HCEC 1CT (cell line): ENCODE measurements around the gene ACER2.
A peak's percentile ranks its signal among the peaks of the same experiment; 100 is the strongest.
"Not testable (repeated sequence)": the region's sequence is repeated elsewhere in the genome, so short reads cannot be mapped to it uniquely, and the experiment has no call there.

Experiments used
- DNase-seq: peaks from one replicate; pipeline ENCODE4 v3.0.0-alpha.2; 2017

The ACER2 gene

GRCh38 chr9:19408693-19409400 lies at the start of gene ACER2:
Gene ACER2, plus strand, starts transcription at chr9:19409009. Its CDS starts 76 bp downstream, at chr9:19409085.
- DNase-seq: peak; percentile 78

- no peak for DNase-seq
These were observed 39.7 kb upstream of the ACER2 start for GRCh38 chr9:19369107-19369506.

- no peak for DNase-seq
These were observed 36.9 kb upstream of the ACER2 start for GRCh38 chr9:19371942-19372341.

- DNase-seq: no peak
These were observed 36.2 kb upstream of the ACER2 start for GRCh38 chr9:19372567-19372966.

- peak; percentile 12 for DNase-seq
These were observed 35.3 kb upstream of the ACER2 start for GRCh38 chr9:19373527-19373926.

- peak; percentile 51 for DNase-seq
These were observed 33.3 kb upstream of the ACER2 start for GRCh38 chr9:19375538-19375937.

- DNase-seq: no peak
These were observed 31.9 kb upstream of the ACER2 start for GRCh38 chr9:19376931-19377330.

GRCh38 chr9:19378164-19378563 lies 30.6 kb upstream of the ACER2 start:
- DNase-seq: no peak

- DNase-seq: no peak
These were observed 30.2 kb upstream of the ACER2 start for GRCh38 chr9:19378647-19379046.

- DNase-seq: no peak
These were observed 29.5 kb upstream of the ACER2 start for GRCh38 chr9:19379283-19379682.

- DNase-seq: peak; percentile 36
These were observed 29.1 kb upstream of the ACER2 start for GRCh38 chr9:19379697-19380046.

GRCh38 chr9:19380826-19381075 lies 28.1 kb upstream of the ACER2 start:
- DNase-seq: no peak

- DNase-seq: no peak
These were observed 27.2 kb upstream of the ACER2 start for GRCh38 chr9:19381656-19382055.

- not testable (repeated sequence) for DNase-seq
These were observed 23.6 kb upstream of the ACER2 start for GRCh38 chr9:19385212-19385611.

GRCh38 chr9:19385786-19386501 lies 22.9 kb upstream of the ACER2 start:
- no peak for DNase-seq

GRCh38 chr9:19386502-19387044 lies 22.2 kb upstream of the ACER2 start:
- DNase-seq: no peak

GRCh38 chr9:19387317-19387716 lies 21.5 kb upstream of the ACER2 start:
- DNase-seq: no peak

GRCh38 chr9:19389539-19389938 lies 19.3 kb upstream of the ACER2 start:
- DNase-seq: not testable (repeated sequence)

- no peak for DNase-seq
These were observed 11.0 kb upstream of the ACER2 start for GRCh38 chr9:19397845-19398244.

- not testable (repeated sequence) for DNase-seq
These were observed 5.6 kb upstream of the ACER2 start for GRCh38 chr9:19403231-19403630.

- no peak for DNase-seq
These were observed 4.3 kb upstream of the ACER2 start for GRCh38 chr9:19404283-19405075.

GRCh38 chr9:19405771-19406170 lies 3.0 kb upstream of the ACER2 start:
- no peak for DNase-seq

GRCh38 chr9:19408316-19408692 lies 505 bp upstream of the ACER2 start:
- DNase-seq: no peak
